Suprapubic skin (tissue), 4 donors: Measurements from ENCODE around the gene TAF1B. TPM values are rescaled to one million over a fixed set of nuclear protein-coding genes. Genes with fewer than 3 reads are reported as not detected.

Source experiments
- DNase-seq, 2 donors: peaks; one replicate each; pipeline ENCODE4 v3.0.0-alpha.2; 2019; ENCODE audit warnings: low spot score in 2 of 2
- H3K27ac ChIP-seq: fragments of 200-600 bp; sonication (generic); one replicate; pipeline ENCODE4 v1.5.1; 2019
- H3K27me3 ChIP-seq: fragments of 200-600 bp; sonication (generic); one replicate; pipeline ENCODE4 v1.5.1; 2019
- H3K36me3 ChIP-seq: fragments of 200-600 bp; sonication (generic); one replicate; pipeline ENCODE4 v1.5.1; 2019
- H3K4me1 ChIP-seq: fragments of 200-600 bp; sonication (generic); one replicate; pipeline ENCODE4 v1.5.1; 2019
- H3K4me3 ChIP-seq: fragments of 200-600 bp; sonication (generic); one replicate; pipeline ENCODE4 v1.5.1; 2019; ENCODE audit warnings: mild to moderate bottlenecking
- H3K9me3 ChIP-seq: fragments of 200-600 bp; sonication (generic); one replicate; pipeline ENCODE4 v1.5.1; 2019
- EP300 ChIP-seq: sonication (generic); formaldehyde crosslinking; IDR thresholded peaks from one replicate; pipeline ENCODE4 v1.6.1; 2017; ENCODE audit warnings: antibody characterized with exemption
- POLR2A ChIP-seq, 2 donors: fragments of 450-650 bp; IDR thresholded peaks; one replicate each; pipeline ENCODE4 v1.6.1; 2017; ENCODE audit warnings: antibody characterized with exemption in 2 of 2, mild to moderate bottlenecking in 2 of 2, moderate library complexity in 2 of 2
- POLR2AphosphoS5 ChIP-seq, 3 donors: sonication (generic); formaldehyde crosslinking; IDR thresholded peaks; one replicate each; pipeline ENCODE4 v1.6.1; 2017; ENCODE audit warnings: antibody characterized with exemption in 3 of 3
- WGBS: methylation state at CpG from one replicate; pipeline ENCODE4 v1.1.5; 2018; 5-methylcytosine and 5-hydroxymethylcytosine counted together
- total RNA-seq, 4 donors: library from RNA; depleted of rRNA; stranded (reverse); fragments of >200 nt; gene quantifications; one replicate each; pipeline ENCODE4 v1.1.0, GENCODE V29; 2016
- TF ChIP-seq, protein P1 (sequence below), 2 donors: fragments of 200-600 bp in 1 of 2; fragments of 450-650 bp in 1 of 2; sonication (generic) in 1 of 2; IDR thresholded peaks; one replicate each; pipeline ENCODE4 v1.5.1; 2016 to 2019; ENCODE audit warnings: antibody characterized with exemption in 2 of 2, mild to moderate bottlenecking in 1 of 2, moderate library complexity in 1 of 2

The TAF1B gene
- total RNA-seq, 4 donors from 2014 or later: 12.7 to 24.0 (median 18.0) TPM

DNA sequence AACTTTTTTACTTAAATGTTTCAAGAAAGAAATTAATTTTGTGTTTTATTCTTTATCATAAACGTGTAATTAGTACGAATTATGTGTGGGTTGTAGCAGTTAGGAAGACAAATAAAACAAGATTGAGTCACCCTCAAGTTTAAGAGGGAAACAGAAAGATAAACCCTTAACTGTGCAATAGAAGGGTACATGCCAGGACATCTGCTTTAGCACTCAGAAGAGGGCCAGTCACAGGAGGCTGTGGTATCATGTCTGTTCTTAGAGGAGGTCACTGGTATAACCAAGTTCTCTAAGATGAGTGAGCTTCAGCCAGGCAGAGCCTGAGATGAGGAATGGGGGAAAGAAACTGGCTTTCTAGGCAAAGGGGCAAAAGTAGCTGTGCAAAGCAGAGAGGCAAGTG is 65.8 kb downstream of the TAF1B start:
- no peak overlapping the region for H3K4me3 ChIP-seq
- DNase-seq: no peak
- no peaks in the 10 kb centered on the region for H3K27me3 ChIP-seq
- TF ChIP-seq EP300 (no peak), POLR2AphosphoS5 (IDR thresholded peaks at IDR 0.05) (no peak), POLR2A (IDR thresholded peaks at IDR 0.05) (no peak)
- TF ChIP-seq, protein P1, sequence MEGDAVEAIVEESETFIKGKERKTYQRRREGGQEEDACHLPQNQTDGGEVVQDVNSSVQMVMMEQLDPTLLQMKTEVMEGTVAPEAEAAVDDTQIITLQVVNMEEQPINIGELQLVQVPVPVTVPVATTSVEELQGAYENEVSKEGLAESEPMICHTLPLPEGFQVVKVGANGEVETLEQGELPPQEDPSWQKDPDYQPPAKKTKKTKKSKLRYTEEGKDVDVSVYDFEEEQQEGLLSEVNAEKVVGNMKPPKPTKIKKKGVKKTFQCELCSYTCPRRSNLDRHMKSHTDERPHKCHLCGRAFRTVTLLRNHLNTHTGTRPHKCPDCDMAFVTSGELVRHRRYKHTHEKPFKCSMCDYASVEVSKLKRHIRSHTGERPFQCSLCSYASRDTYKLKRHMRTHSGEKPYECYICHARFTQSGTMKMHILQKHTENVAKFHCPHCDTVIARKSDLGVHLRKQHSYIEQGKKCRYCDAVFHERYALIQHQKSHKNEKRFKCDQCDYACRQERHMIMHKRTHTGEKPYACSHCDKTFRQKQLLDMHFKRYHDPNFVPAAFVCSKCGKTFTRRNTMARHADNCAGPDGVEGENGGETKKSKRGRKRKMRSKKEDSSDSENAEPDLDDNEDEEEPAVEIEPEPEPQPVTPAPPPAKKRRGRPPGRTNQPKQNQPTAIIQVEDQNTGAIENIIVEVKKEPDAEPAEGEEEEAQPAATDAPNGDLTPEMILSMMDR (IDR thresholded peaks at IDR 0.05): no peak
- H3K27ac ChIP-seq: no peak overlapping the region
- H3K4me1 ChIP-seq: peaks cover 10% of the 10 kb centered on the region
- WGBS: 69% methylated on average over 2 of the region's 2 CpGs
- peaks cover 25% of the 10 kb centered on the region for H3K36me3 ChIP-seq
- no peaks in the 10 kb centered on the region for H3K9me3 ChIP-seq

DNA sequence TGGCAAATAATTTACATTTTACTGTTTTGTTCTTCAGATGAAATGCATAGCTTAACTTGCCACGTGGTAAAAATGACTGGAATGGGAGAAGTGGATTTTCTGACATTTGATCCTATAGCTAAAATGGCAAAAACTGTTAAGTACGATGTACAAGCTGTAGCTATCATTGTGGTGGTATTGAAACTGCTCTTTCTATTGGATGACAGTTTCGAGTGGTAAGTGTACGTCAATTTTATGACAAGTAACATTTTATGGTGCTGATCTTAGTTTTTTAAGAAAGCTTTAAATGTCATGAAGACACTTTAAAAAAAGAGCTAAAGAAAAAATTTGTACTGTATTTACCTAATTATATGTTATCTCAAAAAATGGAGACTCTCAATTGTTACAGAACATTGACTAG is 67.4 kb downstream of the TAF1B start:
- H3K27me3 ChIP-seq: no peaks in the 10 kb centered on the region
- H3K36me3 ChIP-seq: peaks cover 33% of the 10 kb centered on the region
- DNase-seq: no peak
- no peak overlapping the region for H3K27ac ChIP-seq
- 86% methylated on average over 4 of the region's 4 CpGs for WGBS
- peaks cover 4% of the 10 kb centered on the region for H3K4me1 ChIP-seq
- no peak overlapping the region for H3K4me3 ChIP-seq
- TF ChIP-seq EP300 (no peak), POLR2AphosphoS5 (IDR thresholded peaks at IDR 0.05) (no peak), POLR2A (IDR thresholded peaks at IDR 0.05) (no peak)
- TF ChIP-seq, protein P1 (IDR thresholded peaks at IDR 0.05): no peak
- no peaks in the 10 kb centered on the region for H3K9me3 ChIP-seq

DNA sequence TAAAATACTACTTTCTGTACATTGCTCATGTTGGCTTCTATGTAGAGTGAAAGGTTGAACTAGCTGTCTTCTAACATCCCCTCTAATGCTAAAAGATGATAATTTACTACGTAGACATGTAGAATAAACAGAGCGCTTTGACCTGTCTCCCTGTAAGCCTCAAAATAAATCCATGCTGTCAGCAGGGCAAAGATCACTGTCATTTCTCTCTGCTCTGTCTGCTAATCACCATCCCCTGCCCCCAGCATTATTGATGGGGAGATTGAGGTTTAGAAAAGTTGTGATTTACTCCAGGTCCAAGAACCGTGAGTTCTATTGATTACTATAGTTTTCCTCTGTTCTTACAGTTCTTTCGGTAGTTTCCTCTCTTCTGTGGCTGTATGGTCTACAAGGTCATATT is 69.2 kb downstream of the TAF1B start:
- no peak for DNase-seq
- Histone ChIP-seq H3K27me3 (no peaks in the 10 kb centered on the region), H3K4me1 (no peaks in the 10 kb centered on the region), H3K27ac (no peak overlapping the region), H3K9me3 (no peaks in the 10 kb centered on the region), H3K4me3 (no peak overlapping the region), H3K36me3 (peaks cover 31% of the 10 kb centered on the region)
- TF ChIP-seq, protein P1 (IDR thresholded peaks at IDR 0.05): no peak
- TF ChIP-seq EP300 (no peak), POLR2AphosphoS5 (IDR thresholded peaks at IDR 0.05) (no peak), POLR2A (IDR thresholded peaks at IDR 0.05) (no peak)
- WGBS: 96% methylated on average over 4 of the region's 4 CpGs

DNA sequence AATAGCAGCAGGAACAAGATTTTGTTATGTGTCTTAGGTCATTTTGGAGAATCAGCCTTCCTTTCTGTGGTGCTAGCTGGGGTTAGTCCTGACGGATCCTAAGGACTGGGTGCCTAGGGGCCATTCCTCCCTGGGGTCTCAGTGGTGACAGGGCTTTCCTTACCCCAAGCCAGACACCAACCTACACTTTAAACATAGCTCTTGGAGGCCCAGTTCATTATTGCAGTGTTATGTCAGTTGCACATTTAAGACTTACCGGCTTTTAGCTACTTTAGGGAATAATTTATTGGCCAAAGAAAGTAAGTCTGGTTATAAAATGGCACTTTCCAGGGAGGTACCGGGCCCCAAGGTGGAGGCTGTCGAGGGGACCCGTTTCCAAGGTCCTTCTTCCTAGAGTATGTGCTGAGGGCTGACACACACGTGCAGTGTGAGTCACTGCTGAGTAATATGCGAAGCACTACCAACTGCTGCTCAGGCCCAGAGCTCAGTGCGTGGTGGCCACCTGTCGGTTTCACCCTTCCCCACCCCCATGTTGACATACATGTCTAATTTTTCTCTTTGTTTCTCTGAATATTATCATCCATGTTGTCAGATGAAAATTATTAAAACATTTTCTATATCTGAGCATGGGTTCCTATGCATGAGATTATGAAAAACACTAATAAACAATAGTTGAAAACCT is 71.3 kb downstream of the TAF1B start:
- peaks cover 32% of the 10 kb centered on the region for H3K36me3 ChIP-seq
- no peak overlapping the region for H3K27ac ChIP-seq
- H3K27me3 ChIP-seq: no peaks in the 10 kb centered on the region
- no peak overlapping the region for H3K4me3 ChIP-seq
- WGBS: 80% methylated on average over 9 of the region's 9 CpGs
- DNase-seq: no peak
- peaks cover 3% of the 10 kb centered on the region for H3K4me1 ChIP-seq
- no peaks in the 10 kb centered on the region for H3K9me3 ChIP-seq
- TF ChIP-seq POLR2A (IDR thresholded peaks at IDR 0.05) (no peak), POLR2AphosphoS5 (IDR thresholded peaks at IDR 0.05) (no peak), EP300 (no peak)
- TF ChIP-seq, protein P1 (IDR thresholded peaks at IDR 0.05): no peak

DNA sequence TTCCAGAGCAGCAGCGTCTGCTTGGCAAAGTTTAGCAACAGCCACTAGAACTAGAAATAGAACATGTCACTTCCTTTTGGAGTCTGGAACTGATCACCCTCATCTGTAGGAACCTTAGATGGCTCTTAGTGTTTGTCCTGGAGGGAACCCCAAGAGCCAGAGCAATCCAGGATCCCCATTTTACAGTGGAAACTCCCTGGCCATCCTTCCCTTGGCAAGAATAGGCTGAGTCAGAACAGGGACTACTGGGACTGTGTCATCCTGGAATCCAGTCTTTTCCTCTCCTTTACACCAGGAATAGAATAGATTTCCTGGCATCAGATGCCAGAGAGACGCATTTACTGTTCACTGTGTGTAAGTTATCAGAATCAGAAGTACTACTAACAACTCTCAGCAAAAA is 75.0 kb downstream of the TAF1B start:
- TF ChIP-seq POLR2AphosphoS5 (IDR thresholded peaks at IDR 0.05) (no peak), EP300 (no peak), POLR2A (IDR thresholded peaks at IDR 0.05) (no peak)
- TF ChIP-seq, protein P1 (IDR thresholded peaks at IDR 0.05): no peak
- H3K36me3 ChIP-seq: peaks cover 39% of the 10 kb centered on the region
- DNase-seq: no peak
- no peak overlapping the region for H3K4me3 ChIP-seq
- no peaks in the 10 kb centered on the region for H3K27me3 ChIP-seq
- no peak overlapping the region for H3K27ac ChIP-seq
- H3K4me1 ChIP-seq: peaks cover 3% of the 10 kb centered on the region
- H3K9me3 ChIP-seq: no peaks in the 10 kb centered on the region
- WGBS: 17% methylated on average over 2 of the region's 2 CpGs
